Measurements from ENCODE around the gene MMD2.
"Not testable (repeated sequence)": the region's sequence is repeated elsewhere in the genome, so short reads cannot be mapped to it uniquely, and the experiment has no call there.

The MMD2 gene

GRCh38 chr7:4893929-4894475 is 65.0 kb downstream of the MMD2 start:
- Histone ChIP-seq H3K27ac (replicated peaks) (no peak overlapping the region), H3K4me3 (replicated peaks; ENCODE audit: insufficient read depth, low read length) (no peak overlapping the region), H3K27me3 (ENCODE audit: insufficient read depth, poor library complexity, severe bottlenecking) (no peaks in the 10 kb centered on the region)
- TF ChIP-seq SPI1 (IDR thresholded peaks at IDR 0.05; ENCODE audit: borderline replicate concordance, low read depth) (no peak), REST (IDR thresholded peaks at IDR 0.05; ENCODE audit: insufficient replicate concordance, low read depth) (no peak), GABPA (IDR thresholded peaks at IDR 0.05; ENCODE audit: low read depth) (no peak), CTCF (IDR thresholded peaks at IDR 0.05; ENCODE audit: insufficient read depth, low read length) (no peak), POLR2AphosphoS5 (IDR thresholded peaks at IDR 0.05; ENCODE audit: low read depth) (no peak)
- no peak for DNase-seq (ENCODE audit: low read depth in 1 of 2, low spot score in 1 of 2)

- H3K27me3 ChIP-seq (ENCODE audit: insufficient read depth, poor library complexity, severe bottlenecking); H3K27ac ChIP-seq (replicated peaks); DNase-seq (ENCODE audit: low read depth in 1 of 2, low spot score in 1 of 2): not testable (repeated sequence)
These were observed 65.8 kb downstream of the MMD2 start for GRCh38 chr7:4893188-4893587.

GRCh38 chr7:4891522-4891921 is 67.5 kb downstream of the MMD2 start:
- not testable (repeated sequence) for H3K27ac ChIP-seq (replicated peaks); H3K4me3 ChIP-seq (replicated peaks; ENCODE audit: insufficient read depth, low read length); H3K27me3 ChIP-seq (ENCODE audit: insufficient read depth, poor library complexity, severe bottlenecking); DNase-seq (ENCODE audit: low read depth in 1 of 2, low spot score in 1 of 2)

More at GRCh38 chr7:4893188-4893587, 65.8 kb downstream of the MMD2 start:
- H3K4me3 ChIP-seq (replicated peaks; ENCODE audit: insufficient read depth, low read length) = not testable (repeated sequence)

- peaks cover 2% of the 10 kb centered on the region for H3K27me3 ChIP-seq (ENCODE audit: insufficient read depth, poor library complexity, severe bottlenecking)
- TF ChIP-seq REST (IDR thresholded peaks at IDR 0.05; ENCODE audit: insufficient replicate concordance, low read depth) = no peak
- TF ChIP-seq POLR2AphosphoS5 (IDR thresholded peaks at IDR 0.05; ENCODE audit: low read depth) = no peak
- no peak for TF ChIP-seq SPI1 (IDR thresholded peaks at IDR 0.05; ENCODE audit: borderline replicate concordance, low read depth)
- no peak for TF ChIP-seq CTCF (IDR thresholded peaks at IDR 0.05; ENCODE audit: insufficient read depth, low read length)
- TF ChIP-seq GABPA (IDR thresholded peaks at IDR 0.05; ENCODE audit: low read depth) = no peak
- H3K4me3 ChIP-seq (replicated peaks; ENCODE audit: insufficient read depth, low read length) = no peak overlapping the region
- no peak overlapping the region for H3K27ac ChIP-seq (replicated peaks)
- DNase-seq (ENCODE audit: low read depth in 1 of 2, low spot score in 1 of 2) = no peak
These were observed 69.3 kb downstream of the MMD2 start for GRCh38 chr7:4889682-4890081.

GRCh38 chr7:4888161-4888560 is 70.8 kb downstream of the MMD2 start:
- DNase-seq (ENCODE audit: low read depth in 1 of 2, low spot score in 1 of 2) = no peak
- Histone ChIP-seq H3K27ac (replicated peaks) (no peak overlapping the region), H3K27me3 (ENCODE audit: insufficient read depth, poor library complexity, severe bottlenecking) (peaks cover 4% of the 10 kb centered on the region), H3K4me3 (replicated peaks; ENCODE audit: insufficient read depth, low read length) (no peak overlapping the region)
- TF ChIP-seq REST (IDR thresholded peaks at IDR 0.05; ENCODE audit: insufficient replicate concordance, low read depth) (no peak), CTCF (IDR thresholded peaks at IDR 0.05; ENCODE audit: insufficient read depth, low read length) (no peak), POLR2AphosphoS5 (IDR thresholded peaks at IDR 0.05; ENCODE audit: low read depth) (no peak), GABPA (IDR thresholded peaks at IDR 0.05; ENCODE audit: low read depth) (no peak), SPI1 (IDR thresholded peaks at IDR 0.05; ENCODE audit: borderline replicate concordance, low read depth) (no peak)

Measured in HL-60 (cell line).